BLaER1 treated with 17β-estradiol and CSF1 and Interleukin-3, amounts not matched to agents 10 nM and 100 nM (cell line): ENCODE results near the gene SHISA8.

Experiments
- H3K27ac ChIP-seq, 11 experiments: shearing (Covaris generic); formaldehyde crosslinking; 2 replicates each; pipeline ENCODE4 v1.8.1; 2022
- H3K27me3 ChIP-seq, 11 experiments: shearing (Covaris generic); formaldehyde crosslinking; 2 replicates each; pipeline ENCODE4 v1.8.1; 2022
- H3K36me3 ChIP-seq, 11 experiments: shearing (Covaris generic); formaldehyde crosslinking; 2 replicates each; pipeline ENCODE4 v1.8.1; 2022
- H3K4me1 ChIP-seq, 10 experiments: shearing (Covaris generic); formaldehyde crosslinking; 2 replicates each; pipeline ENCODE4 v1.8.1; 2022
- H3K4me2 ChIP-seq, 11 experiments: shearing (Covaris generic); formaldehyde crosslinking; 2 replicates each; pipeline ENCODE4 v1.8.1; 2022
- H3K4me3 ChIP-seq, 10 experiments: shearing (Covaris generic); formaldehyde crosslinking; 2 replicates each; pipeline ENCODE4 v1.8.1; 2022
- H3K9ac ChIP-seq, 11 experiments: shearing (Covaris generic); formaldehyde crosslinking; 2 replicates each; pipeline ENCODE4 v1.8.1; 2022
- H3K9me3 ChIP-seq, 11 experiments: shearing (Covaris generic); formaldehyde crosslinking; replicated peaks in 1 of 11; 2 replicates each; pipeline ENCODE4 v1.8.1; 2022
- H4K20me1 ChIP-seq, 11 experiments: shearing (Covaris generic); formaldehyde crosslinking; 2 replicates each; pipeline ENCODE4 v1.8.1; 2022
- Cebpa-rat ChIP-seq, 11 experiments: shearing (Covaris generic); IDR thresholded peaks; 2 replicates each; pipeline ENCODE4 v1.8.1; 2022

The SHISA8 gene

DNA sequence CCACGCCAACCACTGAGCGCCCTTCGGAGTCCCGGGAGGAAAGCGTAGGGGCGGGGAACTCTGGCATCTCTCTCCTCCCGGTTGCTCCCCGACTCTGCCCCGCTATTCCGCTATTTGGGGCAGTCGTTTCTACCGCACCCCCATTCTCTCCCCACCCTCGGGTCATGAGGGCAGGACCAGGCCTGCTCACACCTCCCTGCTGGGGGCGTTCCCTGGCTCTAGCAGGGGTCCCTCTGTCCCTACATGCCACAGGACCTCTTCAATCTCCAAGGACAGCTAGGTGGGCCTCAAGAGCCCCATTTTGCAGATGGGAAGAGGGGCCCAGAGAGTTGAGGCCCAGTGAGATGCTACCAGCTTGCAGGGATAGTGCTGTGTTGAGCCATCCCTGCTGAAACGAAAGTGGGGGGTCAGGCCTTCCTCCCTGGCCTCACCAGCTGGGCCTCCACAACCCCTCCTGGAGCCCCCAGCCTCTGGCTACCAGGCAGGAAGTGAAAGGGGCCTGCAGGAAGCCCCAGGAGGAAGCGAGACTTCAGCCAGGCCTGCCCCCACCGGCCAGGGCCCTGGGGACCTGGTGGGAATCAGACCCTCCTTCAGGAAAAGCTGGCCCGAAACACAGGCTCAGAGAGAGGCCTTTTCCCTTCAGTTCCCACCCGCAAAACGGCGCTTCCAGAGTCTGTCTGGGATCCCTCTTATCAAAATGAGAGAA is 5.5 kb upstream of the SHISA8 start:
- Histone ChIP-seq H3K27ac (peak overlapping the region; percentile 48 to 97 (median 88); a peak in 20 of 22 replicates), H3K9me3 (no peaks in the 10 kb centered on the region), H3K4me3 (peak overlapping the region in 9 of 10 experiments; percentile 54 to 69 (median 62); a peak in 17 of 20 replicates), H3K4me1 (peaks cover 46 to 86% (median 83%) of the 10 kb centered on the region in 10 experiments), H4K20me1 (peaks cover 0 to 90% (median 40%) of the 10 kb centered on the region in 11 experiments; a peak in 18 of 22 replicates), H3K36me3 (peaks cover 0 to 21% (median 11%) of the 10 kb centered on the region in 11 experiments; a peak in 12 of 22 replicates), H3K27me3 (peaks cover 24 to 33% (median 27%) of the 10 kb centered on the region in 11 experiments), H3K9ac (peak overlapping the region; percentile 68 to 88 (median 79); a peak in 21 of 22 replicates), H3K4me2 (peak overlapping the region; percentile 89 to 100 (median 97))
- TF ChIP-seq Cebpa-rat (IDR thresholded peaks at IDR 0.05): no peak; a peak in 1 of 22 replicates

DNA sequence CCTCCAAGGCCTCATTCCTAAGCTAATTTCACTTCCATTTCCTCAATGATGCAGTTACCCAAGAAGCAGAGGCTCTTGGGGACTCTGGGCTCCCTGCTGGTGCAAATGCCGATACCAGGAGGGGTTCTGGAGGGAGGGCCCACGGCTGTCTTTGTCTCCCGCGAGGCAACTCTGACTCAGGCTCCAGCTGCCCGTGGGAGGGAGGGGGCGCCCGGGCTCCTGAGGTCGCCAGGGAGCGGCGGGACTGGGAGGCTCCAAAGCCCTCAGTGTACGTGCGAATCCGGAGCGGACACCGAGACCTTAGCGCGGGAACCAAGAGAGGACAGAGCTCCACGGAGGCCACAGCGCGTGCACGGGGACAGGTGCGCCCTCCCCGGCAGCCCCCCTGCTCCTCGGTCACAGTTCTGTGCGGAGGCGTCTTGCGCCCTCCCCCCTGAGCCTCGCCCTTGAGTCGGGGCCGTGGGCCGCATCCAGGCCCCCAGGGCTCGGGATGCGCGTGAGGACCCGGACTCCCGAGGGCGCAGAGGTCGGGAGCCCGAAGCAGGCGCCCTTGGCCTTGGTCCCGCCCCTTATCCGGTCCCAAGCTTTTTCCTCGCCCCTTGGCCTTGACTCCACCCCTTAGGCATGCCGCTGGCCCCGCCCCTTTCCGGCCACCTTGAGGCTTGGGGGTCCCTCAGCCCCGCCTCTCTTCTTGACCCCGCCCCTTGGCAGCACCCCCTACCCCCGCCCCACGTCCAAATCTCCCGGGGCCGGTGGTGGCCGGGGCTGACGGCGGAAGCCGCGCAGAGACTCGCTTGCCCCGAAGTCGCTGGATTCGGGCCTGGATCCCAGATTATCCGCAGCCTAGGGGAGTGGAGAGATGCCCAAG is 4.7 kb upstream of the SHISA8 start:
- Histone ChIP-seq H3K27ac (peak overlapping the region; percentile 54 to 97 (median 88); a peak in 21 of 22 replicates), H3K4me2 (peak overlapping the region; percentile 89 to 100 (median 97)), H4K20me1 (peaks cover 0 to 90% (median 41%) of the 10 kb centered on the region in 11 experiments; a peak in 18 of 22 replicates), H3K9ac (peak overlapping the region; percentile 68 to 88 (median 79)), H3K4me1 (peaks cover 42 to 85% (median 80%) of the 10 kb centered on the region in 10 experiments), H3K9me3 (no peaks in the 10 kb centered on the region), H3K36me3 (peaks cover 0 to 19% (median 11%) of the 10 kb centered on the region in 11 experiments; a peak in 12 of 22 replicates), H3K27me3 (peaks cover 33 to 38% (median 34%) of the 10 kb centered on the region in 11 experiments), H3K4me3 (peak overlapping the region; percentile 53 to 69 (median 62))
- peak in 4 of 11 experiments; percentile 15 to 58 (median 34); a peak in 2 of 22 replicates for TF ChIP-seq Cebpa-rat (IDR thresholded peaks at IDR 0.05)

DNA sequence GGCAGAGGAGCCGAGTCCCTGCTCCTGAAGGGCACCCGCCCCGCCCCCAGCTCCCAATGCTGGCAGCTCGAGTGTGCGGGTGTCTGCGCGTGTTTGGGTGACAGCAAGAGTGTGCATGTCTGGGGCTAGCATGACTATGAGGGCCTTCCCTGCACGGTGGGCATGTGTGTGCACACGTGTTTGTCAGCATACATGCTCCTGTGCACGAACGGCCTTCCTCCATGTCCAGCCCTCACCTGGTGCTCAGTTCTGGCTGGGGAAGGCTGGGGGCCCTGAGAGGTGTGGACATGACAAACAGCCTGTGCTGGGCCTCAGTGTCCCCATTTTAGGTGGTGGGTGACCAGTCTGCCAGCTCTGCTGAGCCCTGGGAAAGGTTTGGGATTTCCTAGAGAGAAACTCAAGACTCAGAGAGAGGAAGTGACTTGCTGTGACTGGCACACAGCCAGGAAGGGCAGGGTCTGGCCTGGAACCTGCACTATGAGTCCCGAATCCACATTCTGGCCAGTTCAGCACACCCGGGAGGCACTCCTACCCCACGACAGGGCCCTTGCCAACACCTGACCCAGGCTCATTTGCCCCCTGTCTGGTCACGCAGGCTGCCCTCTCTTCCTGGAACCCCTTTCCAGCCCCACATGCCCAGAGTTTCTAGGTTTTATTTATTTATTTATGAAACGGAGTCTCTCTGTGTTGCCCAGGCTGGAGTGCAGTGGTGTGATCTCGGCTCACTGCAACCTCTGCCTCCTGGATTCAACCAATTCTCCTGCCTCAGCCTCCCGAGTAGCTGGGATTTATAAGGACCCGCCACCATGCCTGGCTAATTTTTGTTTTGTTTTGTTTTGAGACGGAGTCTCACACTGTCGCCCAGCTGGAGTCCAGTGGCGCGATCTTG is 3.3 kb upstream of the SHISA8 start:
- Histone ChIP-seq H3K27me3 (peaks cover 47 to 52% (median 49%) of the 10 kb centered on the region in 11 experiments), H3K4me1 (peaks cover 49 to 78% (median 73%) of the 10 kb centered on the region in 10 experiments)

GRCh38 chr22:41917375-41917902 is 2.6 kb upstream of the SHISA8 start:
- H3K4me2 ChIP-seq: peak overlapping the region; percentile 89 to 100 (median 97)
- H3K9me3 ChIP-seq: no peaks in the 10 kb centered on the region
- H3K4me3 ChIP-seq: no peak overlapping the region
- H3K36me3 ChIP-seq: no peaks in the 10 kb centered on the region
- no peak for TF ChIP-seq Cebpa-rat (IDR thresholded peaks at IDR 0.05)
- H3K4me1 ChIP-seq: peaks cover 49 to 72% (median 68%) of the 10 kb centered on the region in 10 experiments
- no peak overlapping the region for H3K9ac ChIP-seq
- no peak overlapping the region for H3K27ac ChIP-seq
- peaks cover 0 to 90% (median 59%) of the 10 kb centered on the region in 11 experiments; a peak in 20 of 22 replicates for H4K20me1 ChIP-seq
- peaks cover 54 to 59% (median 56%) of the 10 kb centered on the region in 11 experiments for H3K27me3 ChIP-seq

More for the DNA sequence above, 3.3 kb upstream of the SHISA8 start:
- H3K36me3 ChIP-seq: peaks cover 0 to 5% (median 3%) of the 10 kb centered on the region in 11 experiments; a peak in 11 of 22 replicates
- peak overlapping the region in 1 of 10 experiments; percentile 69; a peak in 1 of 20 replicates for H3K4me3 ChIP-seq
- peak overlapping the region in 2 of 11 experiments; percentile 5 to 79; a peak in 1 of 22 replicates for H3K9ac ChIP-seq
- H3K27ac ChIP-seq: peak overlapping the region in 3 of 11 experiments; percentile 14 to 97 (median 88); a peak in 3 of 22 replicates
- H4K20me1 ChIP-seq: peaks cover 0 to 88% (median 52%) of the 10 kb centered on the region in 11 experiments; a peak in 20 of 22 replicates
- peak overlapping the region; percentile 89 to 100 (median 97) for H3K4me2 ChIP-seq
- TF ChIP-seq Cebpa-rat (IDR thresholded peaks at IDR 0.05): no peak
- H3K9me3 ChIP-seq: no peaks in the 10 kb centered on the region

DNA sequence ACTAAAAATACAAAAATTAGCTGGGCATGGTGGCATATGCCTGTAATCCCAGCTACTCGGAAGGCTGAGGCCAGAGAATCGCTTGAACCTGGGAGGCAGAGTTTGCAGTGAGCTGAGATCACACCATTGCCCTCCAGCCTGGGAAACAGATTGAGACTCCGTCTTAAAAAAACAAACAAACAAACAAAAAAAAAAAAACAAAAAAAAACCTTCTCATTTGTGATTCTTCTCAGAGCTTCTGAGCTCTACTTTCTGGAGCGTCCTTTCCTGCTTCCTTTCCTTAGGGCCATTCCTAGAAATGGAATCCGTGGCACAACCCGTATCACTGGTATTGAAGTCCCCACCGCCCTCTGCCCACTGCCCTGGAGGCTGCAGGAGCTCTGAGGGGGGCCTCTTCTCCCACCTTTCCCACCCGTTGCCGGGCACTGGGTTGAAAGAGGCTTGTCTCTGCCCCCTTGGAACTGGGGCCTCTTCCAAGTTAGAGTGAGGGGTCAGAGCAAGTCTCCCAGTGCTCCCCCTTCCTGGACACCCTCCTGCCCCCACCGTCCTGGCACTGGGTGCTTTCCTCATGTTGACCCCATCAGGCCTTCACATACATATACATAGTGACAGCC is 2.0 kb upstream of the SHISA8 start:
- no peak overlapping the region for H3K4me2 ChIP-seq
- peaks cover 60 to 65% (median 62%) of the 10 kb centered on the region in 11 experiments for H3K27me3 ChIP-seq
- no peak overlapping the region for H3K27ac ChIP-seq
- H4K20me1 ChIP-seq: peaks cover 0 to 92% (median 65%) of the 10 kb centered on the region in 11 experiments; a peak in 21 of 22 replicates
- H3K4me1 ChIP-seq: peaks cover 49 to 66% (median 62%) of the 10 kb centered on the region in 10 experiments
- TF ChIP-seq Cebpa-rat (IDR thresholded peaks at IDR 0.05): no peak
- no peaks in the 10 kb centered on the region for H3K36me3 ChIP-seq
- no peak overlapping the region for H3K9ac ChIP-seq
- H3K9me3 ChIP-seq: no peaks in the 10 kb centered on the region
- H3K4me3 ChIP-seq: no peak overlapping the region

GRCh38 chr22:41915786-41916493 is 1.1 kb upstream of the SHISA8 start:
- Histone ChIP-seq H3K27me3 (peaks cover 69 to 74% (median 71%) of the 10 kb centered on the region in 11 experiments), H3K36me3 (no peaks in the 10 kb centered on the region), H3K4me1 (peaks cover 44 to 61% (median 58%) of the 10 kb centered on the region in 10 experiments), H3K27ac (no peak overlapping the region), H3K4me3 (no peak overlapping the region), H3K9me3 (no peaks in the 10 kb centered on the region), H4K20me1 (peaks cover 0 to 97% (median 74%) of the 10 kb centered on the region in 11 experiments; a peak in 21 of 22 replicates), H3K4me2 (peak overlapping the region in 4 of 11 experiments; percentile 90 to 94 (median 94); a peak in 4 of 22 replicates), H3K9ac (no peak overlapping the region)
- no peak for TF ChIP-seq Cebpa-rat (IDR thresholded peaks at IDR 0.05)

- H3K4me1 ChIP-seq: peaks cover 45 to 60% (median 57%) of the 10 kb centered on the region in 10 experiments
- peaks cover 82 to 88% (median 84%) of the 10 kb centered on the region in 11 experiments for H3K27me3 ChIP-seq
- no peaks in the 10 kb centered on the region for H3K36me3 ChIP-seq
- H3K27ac ChIP-seq: peak overlapping the region in 1 of 11 experiments; percentile 19; a peak in 2 of 22 replicates
- peaks cover under 1 to 99% (median 88%) of the 10 kb centered on the region in 11 experiments; a peak in 21 of 22 replicates for H4K20me1 ChIP-seq
- peak overlapping the region; percentile 24 to 73 (median 61); a peak in 17 of 22 replicates for H3K9ac ChIP-seq
- H3K4me3 ChIP-seq: peak overlapping the region; percentile 52 to 68 (median 60)
- H3K9me3 ChIP-seq: no peaks in the 10 kb centered on the region
- TF ChIP-seq Cebpa-rat (IDR thresholded peaks at IDR 0.05): no peak
- H3K4me2 ChIP-seq: peak overlapping the region; percentile 90 to 96 (median 94)
These were observed 251 bp downstream of the SHISA8 start for GRCh38 chr22:41914611-41915034.
